DND-41 (cell line): ENCODE data around the gene ARHGDIB.

ENCODE experiments used
- CTCF ChIP-seq: IDR thresholded peaks from 2 replicates; pipeline ENCODE4 v1.5.1; 2012; ENCODE audit warnings: borderline replicate concordance, low read length, moderate library complexity, mild to moderate bottlenecking; ENCODE audit not compliant: poor library complexity, severe bottlenecking; ENCODE audit errors: extremely low read depth
- EZH2 ChIP-seq: IDR thresholded peaks from 3 replicates; pipeline ENCODE4 v1.6.1; 2012; ENCODE audit warnings: borderline replicate concordance, low read depth, mild to moderate bottlenecking, moderate library complexity, low read length, inconsistent platforms; ENCODE audit not compliant: severe bottlenecking

DNA sequence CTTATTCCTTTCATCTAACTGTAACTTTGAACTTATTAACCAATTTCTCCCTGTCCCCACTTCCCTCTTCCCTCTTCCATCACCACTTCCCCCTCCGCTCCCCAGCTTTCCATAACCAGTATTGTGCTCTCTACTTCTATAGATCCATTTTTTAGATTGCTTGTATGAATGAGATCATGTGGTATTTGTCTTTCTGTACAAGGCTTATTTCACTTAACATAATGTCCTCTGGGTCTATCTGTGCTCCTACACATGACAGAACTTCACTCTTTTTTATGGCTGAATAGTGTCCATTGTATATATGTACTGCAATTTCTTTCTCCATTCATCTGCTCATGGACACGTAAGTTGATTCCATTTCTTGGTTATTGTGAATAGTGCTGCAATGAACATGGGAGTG is 37.5 kb downstream of the ARHGDIB start:
- TF ChIP-seq CTCF (no peak), EZH2 (no peak)
